Testis (tissue), 2 donors: Measurements from ENCODE around the gene SCAMP1.

Source experiments
- CTCF ChIP-seq, 3 experiments: fragments of 450-650 bp in 2 of 3; fragments of 200-600 bp in 1 of 3; sonication (generic) in 1 of 3; IDR thresholded peaks; one replicate each; pipeline ENCODE4 v1.5.1; 2016 to 2019; ENCODE audit warnings: antibody characterized with exemption in 3 of 3, mild to moderate bottlenecking in 2 of 3, moderate library complexity in 1 of 3
- POLR2A ChIP-seq: fragments of 450-650 bp; IDR thresholded peaks from one replicate; pipeline ENCODE4 v1.6.1; 2017; ENCODE audit warnings: antibody characterized with exemption, mild to moderate bottlenecking, moderate library complexity

- TF ChIP-seq POLR2A (no peak), CTCF (IDR thresholded peaks at IDR 0.05) (no peak)
These were observed 106.7 kb downstream of the SCAMP1 start for GRCh38 chr5:78467140-78467539.
